HepG2 (cell line): ENCODE data around the gene ALS2. TPM values are rescaled to one million over a fixed set of nuclear protein-coding genes. Genes with fewer than 3 reads are reported as not detected.

Experiments used
- ASH2L ChIP-seq: fragments of 300-600, 200-600 bp; sonication (generic); IDR thresholded peaks from 2 replicates; pipeline ENCODE4 v1.7.0; 2017; ENCODE audit warnings: low read depth, mild to moderate bottlenecking, moderate library complexity, mixed read lengths, low read length; ENCODE audit not compliant: insufficient read length
- ATM ChIP-seq: fragments of 450-650 bp; IDR thresholded peaks from 2 replicates; pipeline ENCODE4 v1.7.1; 2017; ENCODE audit warnings: mild to moderate bottlenecking, borderline replicate concordance
- BRD4 ChIP-seq: sonication (generic); formaldehyde crosslinking; IDR thresholded peaks from 2 replicates; pipeline ENCODE4 v1.4.0; 2020; ENCODE audit warnings: missing genetic modification reagents
- FOXC1 ChIP-seq: sonication (generic); formaldehyde crosslinking; IDR thresholded peaks from 2 replicates; pipeline ENCODE4 v1.8.0; 2022; ENCODE audit warnings: mild to moderate bottlenecking, missing genetic modification reagents, borderline replicate concordance
- IKZF1 ChIP-seq: fragments of 450-650 bp; IDR thresholded peaks from 2 replicates; pipeline ENCODE4 v1.7.1; 2016
- JUN ChIP-seq: sonication (generic); formaldehyde crosslinking; IDR thresholded peaks from 2 replicates; pipeline ENCODE4 v1.4.0; 2020; ENCODE audit warnings: mild to moderate bottlenecking, missing genetic modification reagents
- KMT2B ChIP-seq: IDR thresholded peaks from 2 replicates; pipeline ENCODE4 v1.6.1; 2016; ENCODE audit warnings: missing genetic modification reagents, missing compliant biosample characterization
- NBN ChIP-seq: fragments of 450-650 bp; conservative IDR thresholded peaks from 2 replicates; pipeline ENCODE4 v1.6.1; 2017
- NCOA5 ChIP-seq: sonication (generic); formaldehyde crosslinking; IDR thresholded peaks from 2 replicates; pipeline ENCODE4 v1.4.0; 2020; ENCODE audit warnings: missing genetic modification reagents
- NR2F2 ChIP-seq: IDR thresholded peaks from 2 replicates; pipeline ENCODE4 v1.6.1; 2012; ENCODE audit warnings: low read depth, inconsistent platforms, borderline replicate concordance
- SMAD3 ChIP-seq: sonication (generic); formaldehyde crosslinking; IDR thresholded peaks from 2 replicates; pipeline ENCODE4 v1.4.0; 2020; ENCODE audit warnings: missing genetic modification reagents
- TMF1 ChIP-seq: sonication (generic); formaldehyde crosslinking; IDR thresholded peaks from 2 replicates; pipeline ENCODE4 v1.8.1; 2022; ENCODE audit warnings: low read depth, missing genetic modification reagents
- YY1 ChIP-seq: IDR thresholded peaks from 2 replicates; pipeline ENCODE4 v1.6.1; 2011; ENCODE audit warnings: low read length, low read depth, moderate library complexity, mild to moderate bottlenecking; ENCODE audit not compliant: insufficient read depth, insufficient replicate concordance
- ZEB1 ChIP-seq: IDR thresholded peaks from 2 replicates; pipeline ENCODE4 v1.6.1; 2012; ENCODE audit warnings: mild to moderate bottlenecking, low read depth, inconsistent platforms; ENCODE audit not compliant: insufficient replicate concordance
- ZFY ChIP-seq: sonication (generic); formaldehyde crosslinking; IDR thresholded peaks from 2 replicates; pipeline ENCODE4 v1.4.0; 2020; ENCODE audit warnings: missing genetic modification reagents
- ZNF546 ChIP-seq: sonication (generic); formaldehyde crosslinking; conservative IDR thresholded peaks from 2 replicates; pipeline ENCODE4 v1.8.1; 2023; ENCODE audit warnings: mild to moderate bottlenecking, missing genetic modification reagents
- ZNF7 ChIP-seq: IDR thresholded peaks from 2 replicates; pipeline ENCODE4 v1.6.1; 2016; ENCODE audit warnings: missing biosample characterization, missing genetic modification reagents
- ZNF775 ChIP-seq: sonication (generic); formaldehyde crosslinking; IDR thresholded peaks from 2 replicates; pipeline ENCODE4 v1.4.0; 2020; ENCODE audit warnings: missing genetic modification reagents, mild to moderate bottlenecking, moderate library complexity, borderline replicate concordance
- polyA plus RNA-seq, 8 experiments: library from polyadenylated mRNA; depleted of rRNA in 3 of 8; stranded (reverse) in 7 of 8; unstranded in 1 of 8; fragments of >200 nt; fragmentation: Illumina TruSeq in 4 of 8; extraction: Trizol in 4 of 8; gene quantifications; 2 replicates each; pipeline versions ENCODE4 v1.2.1 to v1.2.3, GENCODE V29; 2011 to 2016; ENCODE audit warnings: low read depth in 4 of 8, missing spikeins in 1 of 8, mixed read lengths in 1 of 8; ENCODE audit not compliant: insufficient read depth in 1 of 8
- total RNA-seq, 5 experiments: library from RNA; depleted of rRNA; stranded (reverse); fragments of >200 nt; fragmentation: Illumina TruSeq; extraction: Trizol; gene quantifications; 2 replicates each; pipeline ENCODE4 v1.2.3, GENCODE V29; 2016; ENCODE audit warnings: low read depth in 1 of 5
- TF ChIP-seq, protein P1 (sequence below): sonication (generic); formaldehyde crosslinking; IDR thresholded peaks from 2 replicates; pipeline ENCODE4 v1.4.0; 2020; ENCODE audit warnings: missing genetic modification reagents, mild to moderate bottlenecking, borderline replicate concordance
- TF ChIP-seq, protein P2 (sequence below): sonication (generic); formaldehyde crosslinking; IDR thresholded peaks from 2 replicates; pipeline ENCODE4 v1.5.1; 2020; ENCODE audit warnings: mild to moderate bottlenecking, missing genetic modification reagents, borderline replicate concordance
- TF ChIP-seq, protein P3 (sequence below): sonication (generic); formaldehyde crosslinking; IDR thresholded peaks from 2 replicates; pipeline ENCODE4 v1.5.0; 2020; ENCODE audit warnings: mild to moderate bottlenecking, missing genetic modification reagents
- TF ChIP-seq, protein P4 (sequence below): IDR thresholded peaks from 2 replicates; pipeline ENCODE4 v1.6.1; 2012; ENCODE audit warnings: inconsistent platforms

Gene ALS2
- total and polyA plus RNA-seq, 2 of the 13 experiments (the other 11 are each of a cell fraction or from before 2014, with no cell fraction given) = 12.7 to 19.3 TPM

DNA sequence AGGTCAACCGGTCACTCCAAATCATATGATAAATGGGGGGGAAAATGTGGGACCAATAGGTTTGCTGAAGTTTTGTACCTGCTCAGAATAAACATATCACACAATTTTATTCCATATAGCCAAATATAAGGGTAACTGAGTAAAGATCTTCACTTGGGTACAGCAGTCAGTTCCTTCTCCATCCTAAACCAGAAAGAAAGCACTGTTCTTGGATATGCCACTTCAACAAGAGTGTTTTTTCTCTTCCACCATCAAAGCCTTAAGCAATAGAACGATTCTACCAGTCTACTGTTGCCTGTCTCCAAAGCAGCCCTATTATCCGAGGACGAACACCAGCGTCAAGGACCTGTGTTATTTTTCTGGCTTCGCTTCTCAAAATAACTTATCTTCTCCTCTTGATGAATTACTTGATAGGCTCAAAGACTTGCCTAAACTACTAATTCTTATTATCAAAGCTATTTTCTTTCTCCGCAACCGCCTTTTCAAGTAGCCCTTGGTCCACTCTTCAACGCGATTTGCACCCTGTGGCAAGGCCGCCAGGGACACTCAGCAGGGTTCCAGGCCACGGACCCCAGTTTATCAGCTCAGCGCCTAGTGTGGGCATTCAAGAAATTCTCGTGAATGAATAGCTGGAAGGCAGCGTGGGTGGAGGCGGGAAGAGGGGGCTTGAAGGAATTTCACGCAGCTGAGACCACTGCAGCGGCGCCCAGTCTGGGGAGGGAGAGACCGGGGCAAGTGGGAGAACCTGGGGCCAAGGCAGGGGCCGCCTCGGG is 646 bp downstream of the ALS2 start (continued):
- no peak for TF ChIP-seq SMAD3
- no peak for TF ChIP-seq BRD4 (CRISPR knock-in tag)
- peak; percentile 10; the same call in 1 of the 2 replicates for TF ChIP-seq NR2F2
- no peak for TF ChIP-seq JUN (CRISPR knock-in tag)
- TF ChIP-seq NCOA5 = no peak
- TF ChIP-seq, protein P1, sequence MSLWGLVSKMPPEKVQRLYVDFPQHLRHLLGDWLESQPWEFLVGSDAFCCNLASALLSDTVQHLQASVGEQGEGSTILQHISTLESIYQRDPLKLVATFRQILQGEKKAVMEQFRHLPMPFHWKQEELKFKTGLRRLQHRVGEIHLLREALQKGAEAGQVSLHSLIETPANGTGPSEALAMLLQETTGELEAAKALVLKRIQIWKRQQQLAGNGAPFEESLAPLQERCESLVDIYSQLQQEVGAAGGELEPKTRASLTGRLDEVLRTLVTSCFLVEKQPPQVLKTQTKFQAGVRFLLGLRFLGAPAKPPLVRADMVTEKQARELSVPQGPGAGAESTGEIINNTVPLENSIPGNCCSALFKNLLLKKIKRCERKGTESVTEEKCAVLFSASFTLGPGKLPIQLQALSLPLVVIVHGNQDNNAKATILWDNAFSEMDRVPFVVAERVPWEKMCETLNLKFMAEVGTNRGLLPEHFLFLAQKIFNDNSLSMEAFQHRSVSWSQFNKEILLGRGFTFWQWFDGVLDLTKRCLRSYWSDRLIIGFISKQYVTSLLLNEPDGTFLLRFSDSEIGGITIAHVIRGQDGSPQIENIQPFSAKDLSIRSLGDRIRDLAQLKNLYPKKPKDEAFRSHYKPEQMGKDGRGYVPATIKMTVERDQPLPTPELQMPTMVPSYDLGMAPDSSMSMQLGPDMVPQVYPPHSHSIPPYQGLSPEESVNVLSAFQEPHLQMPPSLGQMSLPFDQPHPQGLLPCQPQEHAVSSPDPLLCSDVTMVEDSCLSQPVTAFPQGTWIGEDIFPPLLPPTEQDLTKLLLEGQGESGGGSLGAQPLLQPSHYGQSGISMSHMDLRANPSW (CRISPR knock-in tag) = no peak
- TF ChIP-seq KMT2B = no peak
- TF ChIP-seq FOXC1 (CRISPR knock-in tag) = peak; percentile 55; the same call in 1 of the 2 replicates
- no peak for TF ChIP-seq IKZF1
- peak; percentile 88 for TF ChIP-seq ZNF546 (CRISPR knock-in tag)
- no peak for TF ChIP-seq ATM
- no peak for TF ChIP-seq ASH2L
- TF ChIP-seq, protein P2, sequence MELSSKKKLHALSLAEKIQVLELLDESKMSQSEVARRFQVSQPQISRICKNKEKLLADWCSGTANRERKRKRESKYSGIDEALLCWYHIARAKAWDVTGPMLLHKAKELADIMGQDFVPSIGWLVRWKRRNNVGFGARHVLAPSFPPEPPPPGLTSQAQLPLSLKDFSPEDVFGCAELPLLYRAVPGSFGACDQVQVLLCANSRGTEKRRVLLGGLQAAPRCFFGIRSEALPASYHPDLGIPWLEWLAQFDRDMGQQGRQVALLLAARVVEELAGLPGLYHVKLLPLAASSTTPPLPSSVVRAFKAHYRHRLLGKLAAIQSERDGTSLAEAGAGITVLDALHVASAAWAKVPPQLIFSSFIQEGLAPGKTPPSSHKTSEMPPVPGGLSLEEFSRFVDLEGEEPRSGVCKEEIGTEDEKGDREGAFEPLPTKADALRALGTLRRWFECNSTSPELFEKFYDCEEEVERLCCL = no peak
- TF ChIP-seq NBN = no peak
- TF ChIP-seq, protein P3, sequence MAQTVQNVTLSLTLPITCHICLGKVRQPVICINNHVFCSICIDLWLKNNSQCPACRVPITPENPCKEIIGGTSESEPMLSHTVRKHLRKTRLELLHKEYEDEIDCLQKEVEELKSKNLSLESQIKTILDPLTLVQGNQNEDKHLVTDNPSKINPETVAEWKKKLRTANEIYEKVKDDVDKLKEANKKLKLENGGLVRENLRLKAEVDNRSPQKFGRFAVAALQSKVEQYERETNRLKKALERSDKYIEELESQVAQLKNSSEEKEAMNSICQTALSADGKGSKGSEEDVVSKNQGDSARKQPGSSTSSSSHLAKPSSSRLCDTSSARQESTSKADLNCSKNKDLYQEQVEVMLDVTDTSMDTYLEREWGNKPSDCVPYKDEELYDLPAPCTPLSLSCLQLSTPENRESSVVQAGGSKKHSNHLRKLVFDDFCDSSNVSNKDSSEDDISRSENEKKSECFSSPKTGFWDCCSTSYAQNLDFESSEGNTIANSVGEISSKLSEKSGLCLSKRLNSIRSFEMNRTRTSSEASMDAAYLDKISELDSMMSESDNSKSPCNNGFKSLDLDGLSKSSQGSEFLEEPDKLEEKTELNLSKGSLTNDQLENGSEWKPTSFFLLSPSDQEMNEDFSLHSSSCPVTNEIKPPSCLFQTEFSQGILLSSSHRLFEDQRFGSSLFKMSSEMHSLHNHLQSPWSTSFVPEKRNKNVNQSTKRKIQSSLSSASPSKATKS (CRISPR knock-in tag) = no peak
- TF ChIP-seq ZEB1 = no peak
- no peak for TF ChIP-seq ZNF7
- TF ChIP-seq, protein P4, sequence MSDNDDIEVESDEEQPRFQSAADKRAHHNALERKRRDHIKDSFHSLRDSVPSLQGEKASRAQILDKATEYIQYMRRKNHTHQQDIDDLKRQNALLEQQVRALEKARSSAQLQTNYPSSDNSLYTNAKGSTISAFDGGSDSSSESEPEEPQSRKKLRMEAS = no peak
- no peak for TF ChIP-seq YY1
- TF ChIP-seq ZNF775 (CRISPR knock-in tag) = no peak
- TF ChIP-seq TMF1 (CRISPR knock-in tag) = no peak
- no peak for TF ChIP-seq ZFY (CRISPR knock-in tag)
